CD14-positive monocyte (primary cell): Measurements from ENCODE around the gene TEX19. TPM values are rescaled to one million over a fixed set of nuclear protein-coding genes. Genes with fewer than 3 reads are reported as not detected.

Experiments
- DNase-seq, 3 donors: peaks; one replicate each; pipeline ENCODE4 v3.0.0-alpha.2; 2011 to 2022
- H2AFZ ChIP-seq: 2 replicates; pipeline ENCODE4 v1.6.0; 2012; ENCODE audit warnings: mild to moderate bottlenecking, low read depth, low read length, inconsistent platforms; ENCODE audit not compliant: insufficient read depth, poor library complexity, severe bottlenecking
- H3K27ac ChIP-seq, 2 donors: 1 replicate in 1 of 2; 2 replicates in 1 of 2; pipeline ENCODE4 v1.5.1; 2012 to 2013; ENCODE audit warnings: low read length in 2 of 2, control low read depth in 1 of 2, inconsistent platforms in 1 of 2, low read depth in 1 of 2, mild to moderate bottlenecking in 1 of 2
- H3K27me3 ChIP-seq, 2 donors: one replicate each; pipeline versions ENCODE4 v1.6.0 to v1.6.1; 2011 to 2013; ENCODE audit warnings: low read length in 2 of 2; ENCODE audit not compliant: control insufficient read depth in 2 of 2, insufficient read depth in 2 of 2
- H3K36me3 ChIP-seq, 2 donors: replicated peaks in 1 of 2; 1 replicate in 1 of 2; 2 replicates in 1 of 2; pipeline versions ENCODE4 v1.5.1 to v1.6.1; 2012 to 2013; ENCODE audit warnings: low read length in 2 of 2, control low read depth in 1 of 2, inconsistent platforms in 1 of 2, mild to moderate bottlenecking in 1 of 2; ENCODE audit not compliant: insufficient read depth in 2 of 2, control insufficient read depth in 1 of 2
- H3K4me1 ChIP-seq, 2 donors: 1 replicate in 1 of 2; 2 replicates in 1 of 2; pipeline versions ENCODE4 v1.5.1 to v1.6.1; 2012 to 2013; ENCODE audit warnings: low read length in 2 of 2, control low read depth in 1 of 2, inconsistent platforms in 1 of 2, mild to moderate bottlenecking in 1 of 2, moderate library complexity in 1 of 2; ENCODE audit not compliant: insufficient read depth in 2 of 2, control insufficient read depth in 1 of 2
- H3K4me2 ChIP-seq: replicated peaks from 2 replicates; pipeline ENCODE3; 2012; ENCODE audit warnings: low read length, moderate library complexity, mild to moderate bottlenecking; ENCODE audit not compliant: poor library complexity, severe bottlenecking; ENCODE audit errors: extremely low read depth
- H3K4me3 ChIP-seq, 3 experiments: fragments of 200-600 bp in 1 of 3; sonication (generic) in 1 of 3; replicated peaks in 1 of 3; 1 replicate in 2 of 3; 2 replicates in 1 of 3; pipeline ENCODE4 v1.5.1; 2011 to 2013; ENCODE audit warnings: low read length in 3 of 3, mild to moderate bottlenecking in 3 of 3, control low read depth in 2 of 3, low read depth in 2 of 3, inconsistent platforms in 1 of 3, moderate library complexity in 1 of 3
- H3K79me2 ChIP-seq: 2 replicates; pipeline ENCODE4 v1.6.0; 2012; ENCODE audit warnings: mild to moderate bottlenecking, control low read depth, inconsistent platforms, low read length, moderate library complexity; ENCODE audit not compliant: insufficient read depth
- H3K9ac ChIP-seq: 2 replicates; pipeline ENCODE4 v1.6.0; 2017; ENCODE audit warnings: low read length, mild to moderate bottlenecking; ENCODE audit not compliant: insufficient read depth, poor library complexity, severe bottlenecking
- H3K9me3 ChIP-seq, 2 donors: replicated peaks in 1 of 2; 1 replicate in 1 of 2; 2 replicates in 1 of 2; pipeline versions ENCODE4 v1.5.1 to v1.6.1; 2012 to 2013; ENCODE audit warnings: low read length in 2 of 2, control low read depth in 1 of 2; ENCODE audit not compliant: control insufficient read depth in 1 of 2, insufficient read depth in 1 of 2
- H4K20me1 ChIP-seq: 2 replicates; pipeline ENCODE4 v1.6.0; 2012; ENCODE audit warnings: mild to moderate bottlenecking, low read length, control low read depth, moderate library complexity; ENCODE audit not compliant: insufficient read depth
- H3K27ac Mint-ChIP-seq, 7 donors: one replicate each; pipeline ENCODE4 v1.8.0; 2020; ENCODE audit warnings: mild to moderate bottlenecking in 7 of 7, mixed read lengths in 7 of 7, moderate library complexity in 6 of 7, inconsistent platforms in 2 of 7
- H3K27me3 Mint-ChIP-seq, 3 donors: one replicate each; pipeline ENCODE4 v1.8.0; 2021 to 2022; ENCODE audit warnings: low read depth in 3 of 3, mild to moderate bottlenecking in 3 of 3, mixed read lengths in 3 of 3, moderate library complexity in 3 of 3, inconsistent platforms in 1 of 3
- H3K36me3 Mint-ChIP-seq, 2 donors: one replicate each; pipeline ENCODE4 v1.8.0; 2020; ENCODE audit warnings: mixed read lengths in 2 of 2, inconsistent platforms in 1 of 2, mild to moderate bottlenecking in 1 of 2
- H3K4me1 Mint-ChIP-seq: one replicate; pipeline ENCODE4 v1.8.0; 2020; ENCODE audit warnings: mild to moderate bottlenecking, mixed read lengths
- H3K4me3 Mint-ChIP-seq, 2 donors: one replicate each; pipeline ENCODE4 v1.8.0; 2020; ENCODE audit warnings: mild to moderate bottlenecking in 2 of 2, mixed read lengths in 2 of 2, moderate library complexity in 1 of 2
- H3K9me3 Mint-ChIP-seq, 7 donors: one replicate each; pipeline ENCODE4 v1.8.0; 2020 to 2022; ENCODE audit warnings: mixed read lengths in 7 of 7, mild to moderate bottlenecking in 6 of 7, moderate library complexity in 6 of 7, inconsistent platforms in 2 of 7
- WGBS: methylation state at CpG from one replicate; pipeline ENCODE4 v1.1.5; 2013; ENCODE audit warnings: missing lambda C conversion rate; ENCODE audit not compliant: insufficient coverage; 5-methylcytosine and 5-hydroxymethylcytosine counted together
- intact Hi-C, 2 donors: fragments of 100-400 bp; cut with micrococcal nuclease; formaldehyde crosslinking; loops; one replicate each; pipeline versions ENCODE4 v1.15.0 to v1.15.1; 2023
- polyA plus RNA-seq, 3 donors: library from polyadenylated mRNA; depleted of rRNA in 1 of 3; unstranded in 2 of 3; stranded (reverse) in 1 of 3; fragments of 300-500 nt in 2 of 3; fragments of >200 nt in 1 of 3; fragmentation: Illumina TruSeq in 2 of 3; gene quantifications; 1 replicate in 2 of 3; 2 replicates in 1 of 3; pipeline ENCODE4 v1.2.3, GENCODE V29; 2012 to 2021
- TF ChIP-seq, protein P1 (sequence below): fragments of 200-600 bp; IDR thresholded peaks from one replicate; pipeline ENCODE4 v1.8.0; 2022; ENCODE audit warnings: antibody characterized with exemption, mild to moderate bottlenecking

The TEX19 gene
- polyA plus RNA-seq, 3 donors: not detected

DNA sequence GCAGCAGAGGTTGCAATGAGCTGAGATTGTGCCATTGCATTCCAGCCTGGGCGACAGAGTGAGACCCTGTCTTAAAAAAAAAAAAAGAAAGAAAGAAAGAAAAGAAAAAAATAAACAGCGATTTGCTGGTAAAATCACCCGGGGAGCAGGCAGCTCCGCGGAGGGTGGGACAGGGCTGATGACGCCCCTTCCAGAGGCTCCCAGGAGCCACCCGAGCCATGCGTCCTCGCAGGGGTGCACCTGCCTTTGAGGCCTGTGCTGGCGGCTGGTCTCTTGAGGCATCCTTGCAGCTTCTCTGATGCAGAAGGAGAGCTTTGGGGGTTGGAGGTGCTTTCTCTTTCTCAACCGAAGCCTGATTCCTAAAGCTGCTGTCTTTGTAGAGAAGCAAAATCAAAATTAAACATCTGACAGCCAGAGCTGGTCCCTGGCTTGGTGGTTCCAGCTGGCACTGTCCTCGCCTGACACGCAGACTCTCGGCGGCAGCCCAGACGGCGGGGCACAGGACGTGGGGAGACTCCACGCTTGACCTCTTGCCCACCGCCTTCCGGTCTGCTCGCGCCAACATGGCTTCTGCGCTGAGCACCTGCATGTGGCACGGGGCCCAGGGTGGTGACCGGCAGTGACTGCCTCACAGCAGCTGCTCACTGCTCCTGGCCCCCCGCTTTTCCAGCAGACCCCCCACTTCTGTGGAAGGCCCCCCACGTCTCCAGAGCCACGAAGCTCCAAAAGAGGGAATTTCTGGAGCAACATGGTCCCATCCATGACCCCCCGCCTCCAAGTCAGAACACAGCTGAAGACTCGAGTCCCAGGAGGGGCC, 19.1 kb downstream of the TEX19 start:
- Histone ChIP-seq H3K4me2 (no peak overlapping the region), H3K9ac (no peak overlapping the region), H3K79me2 (no peaks in the 10 kb centered on the region), H3K4me1 (no peaks in the 10 kb centered on the region), H3K27ac (no peak overlapping the region), H3K4me3 (no peak overlapping the region), H3K27me3 (peaks cover 0 to 32% of the 10 kb centered on the region in 2 donors), H3K9me3 (no peaks in the 10 kb centered on the region), H3K36me3 (no peaks in the 10 kb centered on the region), H4K20me1 (no peaks in the 10 kb centered on the region), H2AFZ (no peak overlapping the region)
- no peak for DNase-seq
- Mint-ChIP-seq H3K27me3 (peaks cover 45 to 75% (median 52%) of the 10 kb centered on the region in 3 donors), H3K4me3 (peak overlapping the region in 1 of 2 donors; percentile 51), H3K9me3 (peaks cover 0 to 9% (median 0%) of the 10 kb centered on the region in 7 donors), H3K4me1 (no peaks in the 10 kb centered on the region), H3K36me3 (no peaks in the 10 kb centered on the region), H3K27ac (no peak overlapping the region)
- TF ChIP-seq, protein P1, sequence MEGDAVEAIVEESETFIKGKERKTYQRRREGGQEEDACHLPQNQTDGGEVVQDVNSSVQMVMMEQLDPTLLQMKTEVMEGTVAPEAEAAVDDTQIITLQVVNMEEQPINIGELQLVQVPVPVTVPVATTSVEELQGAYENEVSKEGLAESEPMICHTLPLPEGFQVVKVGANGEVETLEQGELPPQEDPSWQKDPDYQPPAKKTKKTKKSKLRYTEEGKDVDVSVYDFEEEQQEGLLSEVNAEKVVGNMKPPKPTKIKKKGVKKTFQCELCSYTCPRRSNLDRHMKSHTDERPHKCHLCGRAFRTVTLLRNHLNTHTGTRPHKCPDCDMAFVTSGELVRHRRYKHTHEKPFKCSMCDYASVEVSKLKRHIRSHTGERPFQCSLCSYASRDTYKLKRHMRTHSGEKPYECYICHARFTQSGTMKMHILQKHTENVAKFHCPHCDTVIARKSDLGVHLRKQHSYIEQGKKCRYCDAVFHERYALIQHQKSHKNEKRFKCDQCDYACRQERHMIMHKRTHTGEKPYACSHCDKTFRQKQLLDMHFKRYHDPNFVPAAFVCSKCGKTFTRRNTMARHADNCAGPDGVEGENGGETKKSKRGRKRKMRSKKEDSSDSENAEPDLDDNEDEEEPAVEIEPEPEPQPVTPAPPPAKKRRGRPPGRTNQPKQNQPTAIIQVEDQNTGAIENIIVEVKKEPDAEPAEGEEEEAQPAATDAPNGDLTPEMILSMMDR: no peak
- intact Hi-C loops: no loop called here
- 88% methylated on average over 21 of the region's 31 CpGs for WGBS

DNA sequence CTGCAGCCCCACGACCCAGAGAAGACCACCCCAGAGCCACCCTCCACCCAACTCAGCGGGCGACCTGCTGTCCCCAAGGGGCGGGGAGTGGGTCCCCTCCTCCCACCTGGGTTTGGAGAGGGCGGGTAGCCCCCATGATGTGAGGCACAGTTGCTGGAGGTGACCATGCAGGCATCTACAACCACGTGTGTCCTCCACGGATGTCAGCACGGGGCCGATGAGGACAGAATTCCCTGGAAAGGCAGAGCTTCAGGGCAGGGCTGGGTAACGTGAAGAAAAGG, 19.6 kb downstream of the TEX19 start:
- Histone ChIP-seq H4K20me1 (no peaks in the 10 kb centered on the region), H3K79me2 (no peaks in the 10 kb centered on the region), H3K4me1 (no peaks in the 10 kb centered on the region), H2AFZ (no peak overlapping the region), H3K9me3 (no peaks in the 10 kb centered on the region), H3K36me3 (no peaks in the 10 kb centered on the region), H3K4me2 (no peak overlapping the region), H3K4me3 (no peak overlapping the region), H3K9ac (no peak overlapping the region), H3K27me3 (peaks cover 0 to 29% of the 10 kb centered on the region in 2 donors), H3K27ac (no peak overlapping the region)
- Mint-ChIP-seq H3K27me3 (peaks cover 39 to 69% (median 49%) of the 10 kb centered on the region in 3 donors), H3K4me1 (no peaks in the 10 kb centered on the region), H3K27ac (no peak overlapping the region), H3K36me3 (no peaks in the 10 kb centered on the region), H3K9me3 (peaks cover 0 to 9% (median 0%) of the 10 kb centered on the region in 7 donors), H3K4me3 (peak overlapping the region in 1 of 2 donors; percentile 59)
- TF ChIP-seq, protein P1: no peak
- intact Hi-C loops: no loop called here
- 95% methylated on average over 5 of the region's 10 CpGs for WGBS
- DNase-seq: no peak
